ENCODE results near the gene C3. TPM values are rescaled to one million over a fixed set of nuclear protein-coding genes. Genes with fewer than 3 reads are reported as not detected.

C3 gene
- total RNA-seq, 1 donor from 2014 or later, result 1.5 TPM

DNA sequence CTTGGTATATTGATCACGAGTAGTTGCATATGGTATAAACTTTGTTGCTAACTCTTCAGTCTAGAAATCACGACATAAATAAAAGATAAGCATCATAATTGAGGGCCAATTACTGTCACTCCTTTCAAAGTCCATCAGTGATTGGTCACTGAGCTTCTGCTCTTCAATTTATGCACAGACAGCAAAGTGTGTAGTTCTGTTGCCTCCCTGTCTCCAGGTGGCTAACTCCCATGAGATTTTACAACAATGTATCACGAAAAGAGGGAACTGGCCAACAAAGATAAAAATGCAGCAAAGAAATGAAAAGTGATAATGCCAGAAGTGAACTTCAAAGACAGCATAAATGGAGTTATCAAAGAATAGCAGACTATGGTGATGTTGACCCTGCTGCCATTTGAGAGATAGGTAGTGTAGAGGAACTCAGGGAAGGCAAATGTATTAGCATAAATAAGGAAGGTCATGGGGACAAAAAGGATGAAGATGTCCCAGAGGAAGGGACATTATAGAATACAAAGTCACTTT, 37.8 kb downstream of the C3 start:
- Mint-ChIP-seq H3K27ac (no peak overlapping the region), H3K4me1 (no peaks in the 10 kb centered on the region), H3K4me3 (no peak overlapping the region), H3K27me3 (ENCODE audit: insufficient read depth, low read depth) (peaks cover 10% of the 10 kb centered on the region), H3K9me3 (peaks cover 12% of the 10 kb centered on the region), H3K36me3 (no peaks in the 10 kb centered on the region)
- Histone ChIP-seq H3K79me2 (ENCODE audit: low read depth) (no peaks in the 10 kb centered on the region), H3K27ac (no peak overlapping the region), H3K4me1 (no peaks in the 10 kb centered on the region), H3F3A (ENCODE audit: low read depth) (no peaks in the 10 kb centered on the region), H3K27me3 (no peaks in the 10 kb centered on the region), H3K9me3 (ENCODE audit: low read depth) (no peaks in the 10 kb centered on the region), H3K4me3 (no peak overlapping the region), H4K20me1 (ENCODE audit: low read depth) (no peaks in the 10 kb centered on the region), H3K36me3 (no peaks in the 10 kb centered on the region), H3K4me2 (no peak overlapping the region), H3K9ac (no peak overlapping the region), H2AFZ (replicated peaks) (no peak overlapping the region)
- no peak for TF ChIP-seq EZH2phosphoT487 (IDR thresholded peaks at IDR 0.05)
- TF ChIP-seq EZH2 (IDR thresholded peaks at IDR 0.05), result no peak
- TF ChIP-seq, protein P1, sequence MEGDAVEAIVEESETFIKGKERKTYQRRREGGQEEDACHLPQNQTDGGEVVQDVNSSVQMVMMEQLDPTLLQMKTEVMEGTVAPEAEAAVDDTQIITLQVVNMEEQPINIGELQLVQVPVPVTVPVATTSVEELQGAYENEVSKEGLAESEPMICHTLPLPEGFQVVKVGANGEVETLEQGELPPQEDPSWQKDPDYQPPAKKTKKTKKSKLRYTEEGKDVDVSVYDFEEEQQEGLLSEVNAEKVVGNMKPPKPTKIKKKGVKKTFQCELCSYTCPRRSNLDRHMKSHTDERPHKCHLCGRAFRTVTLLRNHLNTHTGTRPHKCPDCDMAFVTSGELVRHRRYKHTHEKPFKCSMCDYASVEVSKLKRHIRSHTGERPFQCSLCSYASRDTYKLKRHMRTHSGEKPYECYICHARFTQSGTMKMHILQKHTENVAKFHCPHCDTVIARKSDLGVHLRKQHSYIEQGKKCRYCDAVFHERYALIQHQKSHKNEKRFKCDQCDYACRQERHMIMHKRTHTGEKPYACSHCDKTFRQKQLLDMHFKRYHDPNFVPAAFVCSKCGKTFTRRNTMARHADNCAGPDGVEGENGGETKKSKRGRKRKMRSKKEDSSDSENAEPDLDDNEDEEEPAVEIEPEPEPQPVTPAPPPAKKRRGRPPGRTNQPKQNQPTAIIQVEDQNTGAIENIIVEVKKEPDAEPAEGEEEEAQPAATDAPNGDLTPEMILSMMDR (IDR thresholded peaks at IDR 0.05), result no peak
- DNase-seq (ENCODE audit: low spot score), result no peak

DNA sequence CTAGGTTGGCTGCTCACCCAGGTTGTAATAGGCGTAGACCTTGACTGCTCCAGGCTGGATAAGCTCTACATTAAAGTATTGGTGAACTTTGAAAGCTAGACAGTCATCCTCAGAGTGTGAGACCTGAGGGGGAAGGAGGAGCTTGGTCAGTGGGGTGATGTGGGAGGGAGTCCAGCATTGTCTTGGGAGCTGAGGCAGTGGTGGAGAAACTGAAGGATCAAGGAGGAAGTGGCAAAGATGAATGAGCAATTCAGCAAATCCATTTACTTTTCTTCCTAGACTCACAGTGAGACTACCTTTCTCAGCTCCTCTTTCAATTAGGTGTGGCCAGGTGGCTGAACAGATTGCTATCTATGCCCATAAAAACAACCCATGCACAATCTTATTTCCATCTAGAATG, 40.3 kb downstream of the C3 start:
- DNase-seq (ENCODE audit: low spot score), result no peak
- H3F3A ChIP-seq (ENCODE audit: low read depth), result no peaks in the 10 kb centered on the region
- H3K36me3 ChIP-seq, result no peaks in the 10 kb centered on the region
- Mint-ChIP-seq H3K27ac (no peak overlapping the region), H3K9me3 (peaks cover 12% of the 10 kb centered on the region), H3K4me3 (no peak overlapping the region), H3K36me3 (no peaks in the 10 kb centered on the region), H3K27me3 (ENCODE audit: insufficient read depth, low read depth) (peaks cover 8% of the 10 kb centered on the region), H3K4me1 (peaks cover 1% of the 10 kb centered on the region)
- H3K4me3 ChIP-seq, result no peak overlapping the region
- no peaks in the 10 kb centered on the region for H3K79me2 ChIP-seq (ENCODE audit: low read depth)
- TF ChIP-seq EZH2phosphoT487 (IDR thresholded peaks at IDR 0.05), result no peak
- TF ChIP-seq EZH2 (IDR thresholded peaks at IDR 0.05), result no peak
- TF ChIP-seq, protein P1 (IDR thresholded peaks at IDR 0.05), result no peak
- H3K9me3 ChIP-seq (ENCODE audit: low read depth), result no peaks in the 10 kb centered on the region
- no peaks in the 10 kb centered on the region for H3K4me1 ChIP-seq
- no peak overlapping the region for H3K4me2 ChIP-seq
- H4K20me1 ChIP-seq (ENCODE audit: low read depth), result no peaks in the 10 kb centered on the region
- no peak overlapping the region for H2AFZ ChIP-seq (replicated peaks)
- no peak overlapping the region for H3K9ac ChIP-seq
- no peaks in the 10 kb centered on the region for H3K27me3 ChIP-seq
- no peak overlapping the region for H3K27ac ChIP-seq

DNA sequence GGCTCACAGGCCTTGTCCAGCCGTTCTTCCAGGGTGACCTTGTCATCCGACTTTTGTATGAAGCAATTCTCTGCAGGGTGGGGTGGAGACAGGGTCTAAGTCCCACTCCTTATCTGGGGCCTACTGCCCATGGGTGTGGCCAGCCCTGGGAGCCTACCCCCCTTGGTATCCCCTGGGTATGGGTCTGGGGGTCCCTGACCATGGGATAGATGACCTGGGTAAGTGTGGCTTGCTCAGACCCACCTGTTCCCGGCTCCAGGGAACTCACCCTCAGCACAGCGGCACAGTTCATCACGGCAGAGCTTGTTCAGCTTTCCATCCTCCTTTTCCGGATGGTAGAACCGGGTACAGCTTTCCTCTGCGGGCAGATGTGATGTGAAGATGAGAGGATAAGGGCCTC, 41.3 kb downstream of the C3 start:
- peaks cover 12% of the 10 kb centered on the region for H3K9me3 Mint-ChIP-seq
- no peak overlapping the region for H2AFZ ChIP-seq (replicated peaks)
- no peak for DNase-seq (ENCODE audit: low spot score)
- H3K4me2 ChIP-seq, result no peak overlapping the region
- H3K27ac Mint-ChIP-seq, result no peak overlapping the region
- no peak overlapping the region for H3K9ac ChIP-seq
- H3K36me3 Mint-ChIP-seq, result no peaks in the 10 kb centered on the region
- H3K4me1 ChIP-seq, result no peaks in the 10 kb centered on the region
- H4K20me1 ChIP-seq (ENCODE audit: low read depth), result no peaks in the 10 kb centered on the region
- H3K27ac ChIP-seq, result no peak overlapping the region
- no peaks in the 10 kb centered on the region for H3K79me2 ChIP-seq (ENCODE audit: low read depth)
- H3K4me1 Mint-ChIP-seq, result peaks cover 8% of the 10 kb centered on the region
- H3K4me3 ChIP-seq, result no peak overlapping the region
- peaks cover 10% of the 10 kb centered on the region for H3K27me3 Mint-ChIP-seq (ENCODE audit: insufficient read depth, low read depth)
- no peaks in the 10 kb centered on the region for H3K36me3 ChIP-seq
- TF ChIP-seq, protein P1 (IDR thresholded peaks at IDR 0.05), result no peak
- TF ChIP-seq EZH2phosphoT487 (IDR thresholded peaks at IDR 0.05) (no peak), EZH2 (IDR thresholded peaks at IDR 0.05) (no peak)
- H3K9me3 ChIP-seq (ENCODE audit: low read depth), result no peaks in the 10 kb centered on the region
- no peaks in the 10 kb centered on the region for H3K27me3 ChIP-seq
- H3K4me3 Mint-ChIP-seq, result no peak overlapping the region
- no peaks in the 10 kb centered on the region for H3F3A ChIP-seq (ENCODE audit: low read depth)
